Vagina (tissue), 2 donors: Measurements from ENCODE around the gene RIMOC1. TPM values are rescaled to one million over a fixed set of nuclear protein-coding genes. Genes with fewer than 3 reads are reported as not detected.

Experiments
- DNase-seq, 2 donors: peaks; one replicate each; pipeline ENCODE4 v3.0.0-alpha.2; 2017; ENCODE audit errors: extremely low spot score in 2 of 2
- H3K27ac ChIP-seq: fragments of 200-600 bp; sonication (generic); one replicate; pipeline ENCODE4 v1.5.1; 2019
- H3K27me3 ChIP-seq: fragments of 200-600 bp; sonication (generic); one replicate; pipeline ENCODE4 v1.5.1; 2019
- H3K36me3 ChIP-seq, 2 donors: fragments of 200-600 bp; sonication (generic); one replicate each; pipeline ENCODE4 v1.5.1; 2017 to 2019
- H3K4me1 ChIP-seq: fragments of 200-600 bp; sonication (generic); one replicate; pipeline ENCODE4 v1.5.1; 2019
- H3K4me3 ChIP-seq, 2 donors: fragments of 200-600 bp; sonication (generic); 1 replicate in 1 of 2; 2 replicates in 1 of 2; pipeline ENCODE4 v1.5.1; 2016 to 2019
- H3K9me3 ChIP-seq: fragments of 200-600 bp; sonication (generic); one replicate; pipeline ENCODE4 v1.5.1; 2019
- POLR2A ChIP-seq, 2 donors: fragments of 450-650 bp; IDR thresholded peaks; one replicate each; pipeline ENCODE4 v1.6.1; 2017; ENCODE audit warnings: antibody characterized with exemption in 2 of 2, mild to moderate bottlenecking in 2 of 2, moderate library complexity in 2 of 2
- POLR2AphosphoS5 ChIP-seq, 2 donors: sonication (generic); formaldehyde crosslinking; IDR thresholded peaks; one replicate each; pipeline ENCODE4 v1.9.0; 2017; ENCODE audit warnings: antibody characterized with exemption in 2 of 2, mild to moderate bottlenecking in 2 of 2, low read depth in 1 of 2; ENCODE audit not compliant: insufficient read depth in 1 of 2
- intact Hi-C: fragments of 100-400 bp; cut with DNase I; formaldehyde crosslinking; loops from one replicate; pipeline ENCODE4 v1.15.1; 2023
- total RNA-seq: library from RNA; depleted of rRNA; stranded (reverse); fragments of >200 nt; gene quantifications from one replicate; pipeline ENCODE4 v1.2.3, GENCODE V29; 2016
- TF ChIP-seq, protein P1 (sequence below), 3 experiments: fragments of 450-650 bp in 2 of 3; fragments of 200-600 bp in 1 of 3; sonication (generic) in 1 of 3; IDR thresholded peaks; one replicate each; pipeline ENCODE4 v1.5.1; 2017 to 2019; ENCODE audit warnings: antibody characterized with exemption in 3 of 3, mild to moderate bottlenecking in 2 of 3, moderate library complexity in 2 of 3

RIMOC1 gene
- total RNA-seq, 1 donor from 2014 or later, result 10.3 TPM

DNA sequence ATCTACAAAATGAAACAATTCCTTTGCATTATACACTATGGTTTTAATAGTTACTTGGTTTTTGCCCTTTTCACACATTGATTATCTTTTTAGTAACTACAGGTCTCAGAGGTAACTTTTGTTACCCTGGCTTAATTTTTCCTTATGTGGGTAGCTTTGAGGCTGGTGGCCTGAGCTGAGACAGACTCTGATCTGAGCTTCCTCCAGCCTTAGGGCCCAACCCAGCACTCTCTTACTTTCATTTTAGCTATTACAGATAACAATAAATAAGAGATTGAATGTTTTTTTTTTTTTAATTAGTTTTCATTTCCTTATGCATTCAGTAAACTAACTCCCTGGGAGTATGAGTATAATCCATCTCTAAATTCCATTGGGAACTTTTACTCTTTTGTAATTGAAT lies 18.9 kb upstream of the RIMOC1 start:
- no peaks in the 10 kb centered on the region for H3K4me1 ChIP-seq
- H3K4me3 ChIP-seq, result no peak overlapping the region
- no peaks in the 10 kb centered on the region for H3K27me3 ChIP-seq
- H3K9me3 ChIP-seq, result no peaks in the 10 kb centered on the region
- intact Hi-C loops, result no loop called here
- no peak for DNase-seq
- H3K36me3 ChIP-seq, result no peaks in the 10 kb centered on the region
- H3K27ac ChIP-seq, result no peak overlapping the region
- TF ChIP-seq POLR2AphosphoS5 (IDR thresholded peaks at IDR 0.05; ENCODE audit: insufficient read depth in 1 of 2, low read depth in 1 of 2), result no peak
- TF ChIP-seq, protein P1, sequence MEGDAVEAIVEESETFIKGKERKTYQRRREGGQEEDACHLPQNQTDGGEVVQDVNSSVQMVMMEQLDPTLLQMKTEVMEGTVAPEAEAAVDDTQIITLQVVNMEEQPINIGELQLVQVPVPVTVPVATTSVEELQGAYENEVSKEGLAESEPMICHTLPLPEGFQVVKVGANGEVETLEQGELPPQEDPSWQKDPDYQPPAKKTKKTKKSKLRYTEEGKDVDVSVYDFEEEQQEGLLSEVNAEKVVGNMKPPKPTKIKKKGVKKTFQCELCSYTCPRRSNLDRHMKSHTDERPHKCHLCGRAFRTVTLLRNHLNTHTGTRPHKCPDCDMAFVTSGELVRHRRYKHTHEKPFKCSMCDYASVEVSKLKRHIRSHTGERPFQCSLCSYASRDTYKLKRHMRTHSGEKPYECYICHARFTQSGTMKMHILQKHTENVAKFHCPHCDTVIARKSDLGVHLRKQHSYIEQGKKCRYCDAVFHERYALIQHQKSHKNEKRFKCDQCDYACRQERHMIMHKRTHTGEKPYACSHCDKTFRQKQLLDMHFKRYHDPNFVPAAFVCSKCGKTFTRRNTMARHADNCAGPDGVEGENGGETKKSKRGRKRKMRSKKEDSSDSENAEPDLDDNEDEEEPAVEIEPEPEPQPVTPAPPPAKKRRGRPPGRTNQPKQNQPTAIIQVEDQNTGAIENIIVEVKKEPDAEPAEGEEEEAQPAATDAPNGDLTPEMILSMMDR (IDR thresholded peaks at IDR 0.05), result no peak
- no peak for TF ChIP-seq POLR2A (IDR thresholded peaks at IDR 0.05)

DNA sequence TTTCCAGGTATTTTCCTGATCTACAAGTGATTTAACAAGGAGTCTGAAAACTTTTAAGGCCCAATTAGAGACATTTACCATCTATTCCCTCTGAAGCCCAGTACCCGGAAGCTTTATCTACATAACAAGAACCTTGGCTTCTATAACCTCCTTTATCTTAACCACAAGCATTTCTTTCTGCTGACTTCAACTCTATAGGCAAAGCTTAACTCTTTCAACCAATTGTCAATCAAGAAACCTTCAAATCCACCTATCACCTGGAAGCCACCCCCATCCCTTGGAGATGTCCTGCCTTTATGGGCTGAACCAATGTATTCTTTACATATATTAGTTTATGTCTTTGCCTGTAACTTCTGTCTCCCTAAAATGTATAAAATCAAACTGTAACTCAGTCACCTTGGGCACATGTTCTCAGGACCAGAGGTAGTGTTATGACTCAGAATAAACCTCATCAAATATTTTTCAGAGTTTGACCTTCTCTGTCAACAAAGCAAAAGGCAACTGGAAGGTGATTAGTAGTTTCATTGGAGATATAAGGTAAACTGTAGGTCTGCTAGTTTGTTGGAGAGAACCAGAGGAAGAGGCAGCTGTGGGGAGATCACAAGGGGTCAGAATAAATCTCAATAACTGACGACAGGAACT lies 13.0 kb upstream of the RIMOC1 start:
- H3K27ac ChIP-seq, result no peak overlapping the region
- no peak overlapping the region for H3K4me3 ChIP-seq
- no peak for TF ChIP-seq POLR2AphosphoS5 (IDR thresholded peaks at IDR 0.05; ENCODE audit: insufficient read depth in 1 of 2, low read depth in 1 of 2)
- TF ChIP-seq, protein P1 (IDR thresholded peaks at IDR 0.05), result no peak
- no peak for TF ChIP-seq POLR2A (IDR thresholded peaks at IDR 0.05)
- H3K27me3 ChIP-seq, result no peaks in the 10 kb centered on the region
- DNase-seq, result no peak
- intact Hi-C loops, result no loop called here
- H3K36me3 ChIP-seq, result no peaks in the 10 kb centered on the region
- H3K4me1 ChIP-seq, result no peaks in the 10 kb centered on the region
- H3K9me3 ChIP-seq, result no peaks in the 10 kb centered on the region

DNA sequence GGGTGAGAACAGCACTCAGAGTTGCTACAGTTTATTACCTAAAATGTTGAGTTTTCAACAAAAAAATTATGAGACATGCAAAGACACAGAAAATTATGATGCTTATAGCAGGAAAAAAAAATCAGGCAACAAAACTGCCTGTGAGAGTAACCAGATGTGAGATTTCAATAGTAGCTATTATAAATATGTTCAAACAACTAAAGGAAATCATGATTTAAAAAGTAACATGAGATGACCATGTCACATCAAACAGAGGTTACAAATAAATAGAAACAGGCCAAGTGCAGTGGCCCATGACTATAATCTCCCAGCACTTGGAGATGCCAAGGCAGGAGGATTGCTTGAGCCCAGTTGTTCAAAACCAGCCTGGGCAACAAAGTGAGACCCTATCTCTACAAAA lies 12.1 kb upstream of the RIMOC1 start:
- Histone ChIP-seq H3K4me3 (no peak overlapping the region), H3K36me3 (no peaks in the 10 kb centered on the region), H3K4me1 (no peaks in the 10 kb centered on the region), H3K27me3 (no peaks in the 10 kb centered on the region), H3K9me3 (no peaks in the 10 kb centered on the region), H3K27ac (no peak overlapping the region)
- DNase-seq, result no peak
- TF ChIP-seq, protein P1 (IDR thresholded peaks at IDR 0.05), result no peak
- TF ChIP-seq POLR2AphosphoS5 (IDR thresholded peaks at IDR 0.05; ENCODE audit: insufficient read depth in 1 of 2, low read depth in 1 of 2), result no peak
- TF ChIP-seq POLR2A (IDR thresholded peaks at IDR 0.05), result no peak
- intact Hi-C loops, result no loop called here

DNA sequence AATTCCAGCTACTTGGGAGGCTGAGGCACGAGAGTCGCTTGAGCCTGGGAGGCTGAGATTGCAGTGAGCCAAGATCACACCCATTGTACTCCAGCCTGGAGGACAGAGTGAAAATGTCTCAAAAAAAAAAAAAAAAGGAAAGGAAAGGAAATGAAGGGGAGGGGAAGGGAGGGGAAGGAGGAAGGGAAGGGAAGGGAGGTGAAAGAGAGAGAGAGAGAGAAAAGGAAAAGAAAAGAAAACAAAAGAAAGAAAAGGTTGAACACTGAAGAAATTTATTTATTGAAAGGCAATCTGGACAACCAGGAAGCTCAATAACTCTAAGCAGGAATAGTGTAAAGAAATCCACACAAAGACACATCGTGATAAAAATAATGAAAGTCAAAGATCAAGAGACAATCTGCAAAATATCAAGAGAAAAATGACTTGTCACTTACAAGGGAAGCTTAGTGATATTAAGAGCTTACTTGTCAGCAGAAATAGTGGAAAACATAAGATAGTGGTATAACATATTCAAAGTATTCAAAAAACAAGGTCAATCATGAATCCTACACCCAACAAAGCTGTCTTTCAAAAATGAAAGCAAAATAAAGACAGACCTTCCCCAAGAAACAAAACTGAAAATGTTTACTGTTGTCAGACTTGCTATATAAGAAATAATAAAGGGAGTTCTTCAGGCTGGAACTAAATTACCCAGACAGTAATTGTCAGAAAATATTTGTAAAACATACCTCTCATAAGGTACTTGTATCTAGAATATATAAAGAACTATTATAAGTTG lies 10.9 kb upstream of the RIMOC1 start:
- no peaks in the 10 kb centered on the region for H3K36me3 ChIP-seq
- no peak for DNase-seq
- intact Hi-C loops, result no loop called here
- TF ChIP-seq POLR2A (IDR thresholded peaks at IDR 0.05) (no peak), POLR2AphosphoS5 (IDR thresholded peaks at IDR 0.05; ENCODE audit: insufficient read depth in 1 of 2, low read depth in 1 of 2) (no peak)
- TF ChIP-seq, protein P1 (IDR thresholded peaks at IDR 0.05), result no peak
- H3K9me3 ChIP-seq, result no peaks in the 10 kb centered on the region
- no peaks in the 10 kb centered on the region for H3K4me1 ChIP-seq
- no peaks in the 10 kb centered on the region for H3K27me3 ChIP-seq
- no peak overlapping the region for H3K27ac ChIP-seq
- H3K4me3 ChIP-seq, result no peak overlapping the region

DNA sequence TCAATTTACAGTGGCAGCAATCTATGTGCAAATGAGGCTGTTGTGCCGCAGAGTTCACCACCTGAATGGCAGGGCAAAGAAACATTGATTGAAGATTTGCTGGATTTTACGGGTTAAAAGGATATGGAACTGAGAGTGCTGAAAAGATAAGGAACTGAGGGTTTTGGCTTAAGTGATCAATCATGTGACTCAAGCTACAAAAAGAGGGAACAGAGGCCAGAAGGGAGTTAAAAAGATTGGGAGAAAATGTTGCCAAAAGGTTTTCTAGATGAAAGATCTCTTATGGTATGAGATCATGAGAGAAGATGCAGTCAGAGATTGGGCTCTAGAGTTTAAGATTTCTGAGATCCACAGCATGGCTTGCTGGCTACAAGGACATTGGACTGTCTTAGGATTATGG lies 7.9 kb upstream of the RIMOC1 start:
- no peaks in the 10 kb centered on the region for H3K4me1 ChIP-seq
- no peak for TF ChIP-seq POLR2AphosphoS5 (IDR thresholded peaks at IDR 0.05; ENCODE audit: insufficient read depth in 1 of 2, low read depth in 1 of 2)
- TF ChIP-seq, protein P1 (IDR thresholded peaks at IDR 0.05), result no peak
- no peak for TF ChIP-seq POLR2A (IDR thresholded peaks at IDR 0.05)
- no peak overlapping the region for H3K27ac ChIP-seq
- no peaks in the 10 kb centered on the region for H3K36me3 ChIP-seq
- H3K4me3 ChIP-seq, result no peak overlapping the region
- no peaks in the 10 kb centered on the region for H3K27me3 ChIP-seq
- intact Hi-C loops, result no loop called here
- no peaks in the 10 kb centered on the region for H3K9me3 ChIP-seq
- no peak for DNase-seq
